GM19351 (cell line): ENCODE measurements around the gene CERS4.
"Not testable (repeated sequence)": the region's sequence is repeated elsewhere in the genome, so short reads cannot be mapped to it uniquely, and the experiment has no call there.

ENCODE experiments used
- ATAC-seq: cut with Tn5 transposase; IDR thresholded peaks from one replicate; pipeline ENCODE4 v1.9.1; 2021; ENCODE audit warnings: mild to moderate bottlenecking, moderate library complexity; ENCODE audit not compliant: unreplicated experiment

CERS4 gene

DNA sequence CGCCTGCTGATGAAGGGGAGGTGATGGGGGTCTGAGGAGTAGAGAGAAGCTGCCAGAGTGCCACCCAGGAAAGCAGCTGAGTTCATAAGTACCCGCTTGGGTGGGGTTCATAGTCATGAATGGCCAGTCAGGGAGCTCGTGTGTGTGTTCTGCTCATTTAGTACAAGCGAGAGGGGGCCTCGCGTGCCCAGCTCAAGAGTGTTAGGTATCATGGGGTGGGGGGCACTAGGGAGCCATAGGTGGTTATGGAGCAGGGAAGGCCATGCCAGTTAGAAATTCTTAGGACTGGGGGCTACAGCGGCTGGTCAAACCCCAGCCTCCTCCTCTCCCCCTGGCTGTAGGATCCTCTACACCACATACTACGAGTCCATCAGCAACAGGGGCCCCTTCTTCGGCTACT, 52.2 kb downstream of the CERS4 start:
- ATAC-seq, result no peak

- no peak for ATAC-seq
Observed at GRCh38 chr19:8261881-8262280, 52.7 kb downstream of the CERS4 start.

DNA sequence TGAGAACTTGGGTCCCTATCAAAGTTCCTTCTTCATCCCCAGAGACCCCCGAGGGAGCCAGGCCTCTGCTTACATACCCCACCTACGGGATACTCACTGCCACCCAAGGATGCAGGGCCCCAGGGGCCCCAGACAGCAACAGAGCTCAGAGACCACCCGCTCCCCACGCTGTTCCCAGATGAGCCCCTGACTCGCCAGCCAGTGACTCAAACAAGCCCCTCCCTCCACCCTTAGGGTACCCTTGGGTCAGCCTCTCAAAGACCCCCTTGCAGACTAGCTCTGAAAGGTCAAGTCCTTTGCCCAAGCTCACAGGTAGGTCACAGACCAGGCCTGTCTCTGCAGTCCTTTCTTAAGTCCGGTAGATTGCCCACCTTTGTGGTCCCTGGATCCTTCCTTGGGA, 53.3 kb downstream of the CERS4 start:
- ATAC-seq, result no peak

DNA sequence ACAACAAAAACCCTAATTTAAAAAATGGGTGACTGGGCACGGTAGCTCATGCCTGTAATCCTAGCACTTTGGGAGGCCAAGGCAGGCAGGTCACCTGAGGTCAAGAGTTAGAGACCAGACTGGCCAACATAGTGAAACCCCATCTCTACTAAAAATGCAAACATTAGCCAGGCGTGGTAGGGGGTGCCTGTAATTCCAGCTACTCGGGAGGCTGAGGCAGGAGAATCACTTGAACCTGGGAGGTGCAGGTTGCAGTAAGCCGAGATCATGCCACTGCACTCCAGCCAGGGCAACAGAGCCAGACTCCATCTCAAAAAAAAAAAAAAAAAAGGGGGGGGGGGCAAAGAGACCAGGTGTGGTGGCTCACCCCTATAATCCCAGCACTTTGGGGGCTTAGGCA, 55.1 kb downstream of the CERS4 start:
- ATAC-seq, result not testable (repeated sequence)

- ATAC-seq, result no peak
Observed at GRCh38 chr19:8265872-8266271, 56.7 kb downstream of the CERS4 start.

GRCh38 chr19:8269724-8270123, 60.6 kb downstream of the CERS4 start:
- ATAC-seq, result no peak

- ATAC-seq, result not testable (repeated sequence)
Observed at GRCh38 chr19:8276508-8276907, 67.3 kb downstream of the CERS4 start.

- ATAC-seq, result not testable (repeated sequence)
Observed at GRCh38 chr19:8291337-8291736, 82.2 kb downstream of the CERS4 start.

- ATAC-seq, result no peak
Observed at GRCh38 chr19:8302357-8302691, 93.2 kb downstream of the CERS4 start.

GRCh38 chr19:8302734-8303133, 93.6 kb downstream of the CERS4 start:
- ATAC-seq, result no peak

DNA sequence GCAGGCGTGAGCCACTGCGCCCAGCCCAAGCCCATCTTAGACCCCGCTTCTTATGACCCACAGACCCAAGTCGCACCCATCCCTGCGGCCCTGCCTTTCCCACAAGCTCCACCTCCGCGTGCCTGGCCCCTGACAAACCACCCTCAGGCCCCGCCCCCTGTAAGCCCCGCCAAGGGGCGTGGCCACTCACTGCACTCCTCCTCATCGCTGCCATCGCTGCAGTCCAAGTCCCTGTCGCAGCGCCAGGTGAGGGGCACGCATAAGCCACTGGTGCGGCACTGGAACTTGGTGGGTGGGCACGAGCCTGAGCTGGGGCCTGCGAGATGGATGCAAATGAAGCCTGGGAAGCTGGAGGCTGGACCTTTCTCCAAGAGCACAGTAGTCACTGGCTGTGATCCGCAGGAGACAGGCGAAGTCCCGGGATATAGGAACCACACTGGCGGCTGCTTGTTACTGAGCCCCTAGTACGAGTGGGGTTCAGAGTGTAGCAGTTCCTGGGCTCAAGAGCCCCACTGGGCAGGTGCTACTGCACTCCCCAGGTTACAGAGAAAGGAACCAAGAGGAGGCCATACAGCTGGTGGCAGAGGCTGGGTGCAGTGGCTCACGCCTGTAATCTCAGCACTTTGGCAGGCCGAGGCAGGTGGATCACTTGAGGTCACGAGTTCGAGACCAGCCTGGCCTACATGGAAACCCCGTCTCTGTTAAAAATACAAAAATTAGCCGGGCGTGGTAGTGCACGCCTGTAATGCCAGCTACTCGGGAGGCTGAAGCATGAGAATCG, 95.9 kb downstream of the CERS4 start:
- ATAC-seq, result no peak

GRCh38 chr19:8305798-8306197, 96.6 kb downstream of the CERS4 start:
- ATAC-seq, result no peak

- no peak for ATAC-seq
Observed at GRCh38 chr19:8306235-8307054, 97.3 kb downstream of the CERS4 start.

DNA sequence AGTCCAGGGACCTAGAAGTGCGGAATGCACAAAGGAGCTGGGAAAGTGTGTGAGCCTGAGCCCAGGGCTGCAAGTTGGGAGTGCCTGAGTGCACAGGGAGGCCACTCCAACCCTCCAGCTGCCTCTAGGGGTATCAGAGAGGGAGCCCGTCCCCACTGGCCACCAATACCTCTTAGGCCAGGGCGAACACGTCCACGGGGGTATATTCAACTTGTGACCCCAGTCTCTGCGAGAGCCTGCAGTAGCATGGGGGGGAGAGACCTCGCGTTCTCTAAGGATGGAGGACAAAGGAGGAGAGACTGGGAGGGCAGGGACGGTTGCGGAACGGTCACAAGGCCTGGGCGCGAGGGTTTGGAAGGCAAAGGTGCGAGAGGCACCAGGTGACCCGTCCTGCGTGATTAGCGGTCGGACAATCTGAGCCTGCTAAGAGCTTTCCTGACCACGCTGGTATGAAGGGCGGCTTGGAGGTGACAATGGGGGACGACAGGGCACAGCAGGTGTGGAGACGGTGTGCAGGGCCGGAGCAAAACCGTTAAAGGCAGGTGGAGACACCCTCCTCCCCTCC, 98.3 kb downstream of the CERS4 start:
- no peak for ATAC-seq

DNA sequence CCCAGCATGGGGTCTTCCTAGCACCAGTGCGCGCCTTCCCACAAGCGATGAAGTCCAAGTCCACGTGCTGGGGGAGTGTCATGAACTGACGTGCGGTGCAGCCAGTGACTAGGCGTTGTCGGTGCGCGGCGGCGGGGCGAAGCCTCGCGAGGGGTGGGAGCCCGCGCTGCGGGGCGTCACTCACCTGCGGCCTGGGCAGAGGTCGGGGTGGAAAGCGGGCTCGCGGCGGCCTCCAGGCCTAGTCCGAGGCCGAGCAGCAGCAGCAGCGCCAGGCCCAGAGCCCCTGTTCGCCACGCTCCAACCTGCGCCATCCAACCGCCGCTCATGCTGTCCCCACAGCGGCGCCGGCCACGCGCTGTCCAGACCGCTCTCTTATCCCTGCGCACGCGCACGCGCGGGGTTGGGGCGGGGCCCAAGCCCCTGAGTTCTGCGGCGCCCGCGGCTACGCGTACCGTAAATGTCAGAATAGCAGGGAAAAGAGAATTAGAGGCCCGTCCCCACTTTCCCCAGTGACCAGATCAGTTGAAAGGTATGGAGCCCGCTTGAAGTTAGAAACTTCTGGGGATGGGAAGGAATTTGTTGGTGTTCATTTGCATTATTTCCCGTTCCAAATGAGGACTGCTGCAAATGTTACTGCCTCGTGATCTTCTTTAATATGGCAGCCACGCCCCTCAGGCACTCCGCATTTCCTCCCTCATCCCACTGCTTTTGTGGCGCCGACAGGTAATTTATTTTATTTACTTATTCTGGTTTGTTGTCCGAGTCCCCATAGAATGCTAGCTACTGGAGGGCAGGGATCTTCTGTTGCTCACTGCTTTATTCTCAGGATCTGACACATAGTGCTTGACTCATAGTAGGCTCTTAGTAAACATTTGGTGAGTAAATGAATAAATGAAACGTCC, 99.0 kb downstream of the CERS4 start, which contains the start of gene CD320:
CD320 (minus strand) TSS at position 394 of the 902 bp plus-strand sequence; CDS start at position 326, 68 bp downstream.
- ATAC-seq, result peak; percentile 83

GRCh38 chr19:8308891-8309291, 99.7 kb downstream of the CERS4 start:
- ATAC-seq, result no peak

DNA sequence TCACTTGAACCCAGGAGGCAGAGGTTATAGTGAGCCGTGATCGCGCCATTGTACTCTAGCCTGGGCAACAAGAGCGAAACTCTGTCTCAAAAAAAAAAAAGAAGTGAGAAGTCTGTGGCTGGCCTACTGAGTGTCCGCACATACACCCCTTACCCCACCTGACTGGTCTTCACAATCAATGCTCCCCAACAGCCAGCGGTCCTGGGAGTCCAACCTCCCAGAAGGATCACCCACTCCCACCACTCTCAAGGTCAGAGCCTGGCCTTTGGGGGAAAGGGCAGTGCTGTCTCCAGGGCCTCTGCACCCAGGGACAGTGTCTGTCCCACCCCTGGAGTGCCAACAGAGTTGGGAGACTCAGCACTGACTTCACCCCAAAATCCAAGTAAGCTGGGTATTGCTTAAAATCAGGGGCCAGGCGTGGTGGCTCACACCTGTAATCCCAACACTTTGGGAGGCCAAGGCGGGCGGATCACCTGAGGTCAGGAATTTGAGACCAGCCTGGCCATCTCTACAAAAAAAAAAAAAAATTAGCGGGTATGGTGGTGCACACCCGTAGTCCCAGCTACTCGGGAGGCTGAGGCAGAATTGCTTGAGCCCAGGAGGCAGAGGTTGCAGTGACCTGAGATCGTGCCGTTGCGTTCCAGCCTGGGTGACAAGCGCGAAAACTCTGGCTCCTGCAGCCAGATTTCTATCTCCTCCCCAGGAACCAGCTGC, 101.3 kb downstream of the CERS4 start:
- ATAC-seq, result no peak

GRCh38 chr19:8311461-8312260, 102.5 kb downstream of the CERS4 start:
- ATAC-seq, result no peak
